ENCODE results near the gene PTPN18.

DNA sequence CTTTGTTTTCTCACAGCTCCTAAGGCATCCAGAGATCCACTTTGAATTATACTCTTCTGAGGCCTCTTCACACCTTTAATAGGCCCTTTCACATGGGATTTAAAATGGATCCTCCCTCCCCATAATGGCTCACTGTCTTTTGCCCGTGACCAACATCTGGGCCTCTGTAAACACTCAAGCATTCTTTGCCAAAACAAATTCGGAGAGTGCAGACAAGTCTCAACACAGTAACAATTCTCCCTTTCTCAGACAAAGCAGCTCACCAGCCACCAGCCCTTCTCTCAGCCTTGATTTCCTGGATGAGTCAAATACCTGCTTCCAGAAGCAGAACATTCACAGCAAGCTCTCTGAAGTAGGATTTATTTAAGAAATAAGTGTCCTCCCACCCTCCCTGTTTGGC, 27.1 kb upstream of the PTPN18 start:
- TF ChIP-seq, protein P1, sequence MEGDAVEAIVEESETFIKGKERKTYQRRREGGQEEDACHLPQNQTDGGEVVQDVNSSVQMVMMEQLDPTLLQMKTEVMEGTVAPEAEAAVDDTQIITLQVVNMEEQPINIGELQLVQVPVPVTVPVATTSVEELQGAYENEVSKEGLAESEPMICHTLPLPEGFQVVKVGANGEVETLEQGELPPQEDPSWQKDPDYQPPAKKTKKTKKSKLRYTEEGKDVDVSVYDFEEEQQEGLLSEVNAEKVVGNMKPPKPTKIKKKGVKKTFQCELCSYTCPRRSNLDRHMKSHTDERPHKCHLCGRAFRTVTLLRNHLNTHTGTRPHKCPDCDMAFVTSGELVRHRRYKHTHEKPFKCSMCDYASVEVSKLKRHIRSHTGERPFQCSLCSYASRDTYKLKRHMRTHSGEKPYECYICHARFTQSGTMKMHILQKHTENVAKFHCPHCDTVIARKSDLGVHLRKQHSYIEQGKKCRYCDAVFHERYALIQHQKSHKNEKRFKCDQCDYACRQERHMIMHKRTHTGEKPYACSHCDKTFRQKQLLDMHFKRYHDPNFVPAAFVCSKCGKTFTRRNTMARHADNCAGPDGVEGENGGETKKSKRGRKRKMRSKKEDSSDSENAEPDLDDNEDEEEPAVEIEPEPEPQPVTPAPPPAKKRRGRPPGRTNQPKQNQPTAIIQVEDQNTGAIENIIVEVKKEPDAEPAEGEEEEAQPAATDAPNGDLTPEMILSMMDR (IDR thresholded peaks at IDR 0.05; ENCODE audit: low read depth, low read length) = no peak
- no peak for TF ChIP-seq EZH2phosphoT487 (IDR thresholded peaks at IDR 0.05; ENCODE audit: low read depth)
